ENCODE measurements around the gene STK17B. TPM values are rescaled to one million over a fixed set of nuclear protein-coding genes. Genes with fewer than 3 reads are reported as not detected.

STK17B gene
- 10 to 100 TPM; 13.8 to 29.6 TPM for total RNA-seq

DNA sequence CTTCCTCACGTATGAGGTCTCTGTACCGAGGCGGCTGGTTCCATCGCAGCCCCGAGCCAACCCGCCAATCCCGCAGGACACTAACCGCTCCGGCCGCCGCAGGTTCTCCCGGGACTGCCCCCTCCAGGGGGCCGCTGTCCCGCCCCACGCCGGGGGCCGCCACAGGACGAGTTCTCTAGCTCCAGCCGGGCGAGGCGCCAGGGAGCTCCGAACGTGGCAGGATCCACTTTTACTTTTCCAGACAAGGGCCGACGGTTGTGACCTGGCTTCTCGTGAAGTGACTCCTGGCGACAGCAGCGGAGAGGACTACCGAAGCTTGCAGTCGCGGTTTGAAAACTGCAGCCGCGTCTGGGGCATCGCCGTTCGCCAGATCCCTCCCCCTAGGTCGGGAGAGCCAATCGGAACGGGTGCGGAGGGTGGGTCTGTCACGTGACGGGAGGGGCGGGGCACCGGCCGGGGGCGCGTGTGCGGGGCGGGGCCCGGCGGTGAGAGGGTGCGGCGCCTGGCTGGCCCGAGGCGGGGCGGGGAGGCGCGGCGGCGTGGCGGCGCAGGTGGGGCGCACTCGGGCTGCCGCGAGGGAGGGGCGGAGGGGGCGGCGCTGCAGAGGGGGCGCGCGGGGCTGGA, at the start of gene STK17B:
Gene STK17B (minus strand): TSS at position 331 of the 624 bp plus-strand sequence. CDS start 8,195 bp downstream, outside the sequence.

Other genes with a start within 250 kb of the STK17B start
- under 1 TPM; 0.33 to 0.34 TPM for gene DNAH7, start 102.7 kb downstream of the STK17B start, total RNA-seq